ENCODE data around the gene NEK6. TPM values are rescaled to one million over a fixed set of nuclear protein-coding genes. Genes with fewer than 3 reads are reported as not detected.

The NEK6 gene
- total and polyA plus RNA-seq, 11 donors = 1.8 to 42.4 (median 6.4) TPM

DNA sequence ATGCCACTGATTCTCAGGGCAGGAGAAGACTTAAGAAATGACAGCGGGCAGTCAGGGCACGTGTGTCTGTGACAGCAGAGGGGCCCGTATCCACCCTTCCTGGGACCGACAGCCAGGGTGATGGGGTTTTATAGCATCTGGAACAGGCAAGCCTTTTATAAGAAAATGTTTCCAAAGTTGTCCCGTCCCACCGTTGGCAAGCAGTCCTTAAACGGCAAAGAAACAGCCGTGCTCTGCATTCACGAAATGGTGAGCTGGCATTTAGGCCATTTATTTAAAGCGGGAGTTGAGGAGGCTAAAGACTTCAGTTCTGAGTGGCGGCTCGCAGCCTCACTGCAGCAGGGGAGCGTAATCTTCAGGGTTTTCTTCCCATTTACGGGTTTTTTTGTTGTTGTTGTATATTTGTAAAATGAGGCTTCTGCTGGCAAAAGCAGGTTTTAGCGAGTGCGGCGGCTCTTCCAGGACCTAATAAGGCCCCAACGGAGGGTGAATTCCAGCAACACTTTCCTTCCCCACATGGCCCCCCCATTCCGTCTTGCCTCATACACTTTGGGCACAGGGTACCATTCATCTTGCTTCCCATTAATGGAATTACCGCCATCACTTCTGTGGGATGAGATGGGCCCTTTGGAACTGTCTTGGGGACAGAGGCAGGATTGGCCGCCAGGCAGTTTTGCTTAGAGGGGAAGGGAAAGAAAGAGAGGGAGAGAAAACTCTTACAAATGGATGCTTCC, 15.8 kb downstream of the NEK6 start:
- peaks cover 0 to 18% (median 0%) of the 10 kb centered on the region in 9 donors for H3K36me3 ChIP-seq
- peak overlapping the region in 1 of 12 donors; percentile 75 for H3K27ac ChIP-seq
- intact Hi-C loops (cut with DNase I) = no loop called here
- no peak overlapping the region for H3K4me3 ChIP-seq
- H3K9me3 ChIP-seq = no peaks in the 10 kb centered on the region
- TF ChIP-seq, protein P1, sequence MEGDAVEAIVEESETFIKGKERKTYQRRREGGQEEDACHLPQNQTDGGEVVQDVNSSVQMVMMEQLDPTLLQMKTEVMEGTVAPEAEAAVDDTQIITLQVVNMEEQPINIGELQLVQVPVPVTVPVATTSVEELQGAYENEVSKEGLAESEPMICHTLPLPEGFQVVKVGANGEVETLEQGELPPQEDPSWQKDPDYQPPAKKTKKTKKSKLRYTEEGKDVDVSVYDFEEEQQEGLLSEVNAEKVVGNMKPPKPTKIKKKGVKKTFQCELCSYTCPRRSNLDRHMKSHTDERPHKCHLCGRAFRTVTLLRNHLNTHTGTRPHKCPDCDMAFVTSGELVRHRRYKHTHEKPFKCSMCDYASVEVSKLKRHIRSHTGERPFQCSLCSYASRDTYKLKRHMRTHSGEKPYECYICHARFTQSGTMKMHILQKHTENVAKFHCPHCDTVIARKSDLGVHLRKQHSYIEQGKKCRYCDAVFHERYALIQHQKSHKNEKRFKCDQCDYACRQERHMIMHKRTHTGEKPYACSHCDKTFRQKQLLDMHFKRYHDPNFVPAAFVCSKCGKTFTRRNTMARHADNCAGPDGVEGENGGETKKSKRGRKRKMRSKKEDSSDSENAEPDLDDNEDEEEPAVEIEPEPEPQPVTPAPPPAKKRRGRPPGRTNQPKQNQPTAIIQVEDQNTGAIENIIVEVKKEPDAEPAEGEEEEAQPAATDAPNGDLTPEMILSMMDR (IDR thresholded peaks at IDR 0.05) = no peak
- ATAC-seq = no peak
- H3K4me1 ChIP-seq = peaks cover 0 to 66% (median 18%) of the 10 kb centered on the region in 12 donors
- H3K27me3 ChIP-seq = no peaks in the 10 kb centered on the region
- 87 to 94% (median 93%) methylated on average over 21 of the region's 21 CpGs for whole genome bisulfite sequencing, 4 donors
- DNase-seq = no peak

- no peak for TF ChIP-seq POLR2A (IDR thresholded peaks at IDR 0.05)
- TF ChIP-seq, protein P1 (IDR thresholded peaks at IDR 0.05) = no peak
- peak overlapping the region in 1 of 12 donors; percentile 75 for H3K27ac ChIP-seq
- peak in 1 of 4 donors; percentile 4 for ATAC-seq
Measured at GRCh38 chr9:124274226-124274625, 16.5 kb downstream of the NEK6 start.

DNA sequence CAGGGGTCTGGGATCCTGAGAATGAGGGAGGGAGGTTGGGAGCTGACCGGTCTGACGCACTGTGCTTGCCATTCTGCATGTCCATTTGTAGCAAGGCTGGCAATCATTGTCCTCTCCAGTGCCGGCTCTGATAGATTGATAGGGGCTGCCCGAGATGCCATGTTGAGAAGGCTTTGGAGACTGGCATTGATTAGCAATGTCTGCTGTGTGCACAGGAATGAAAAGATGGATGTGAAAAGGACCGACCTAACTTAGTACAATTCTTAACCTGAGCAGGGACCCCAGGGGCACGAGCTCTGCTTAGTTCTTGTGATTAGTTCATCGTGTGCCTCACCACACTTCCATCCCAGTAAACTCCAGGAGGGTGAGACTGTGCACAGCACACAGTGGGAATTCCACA, 17.0 kb downstream of the NEK6 start:
- DNase-seq (no peak), ATAC-seq (no peak)
- no peak overlapping the region for H3K27ac ChIP-seq
- TF ChIP-seq, protein P1 (IDR thresholded peaks at IDR 0.05) = no peak
- TF ChIP-seq POLR2A (IDR thresholded peaks at IDR 0.05) = no peak
- intact Hi-C loops (cut with DNase I) = no loop called here
- WGBS, 4 donors = 95 to 99% (median 97%) methylated on average over 7 of the region's 7 CpGs
- H3K27me3 ChIP-seq = no peaks in the 10 kb centered on the region
- H3K36me3 ChIP-seq = peaks cover 0 to 18% (median 0%) of the 10 kb centered on the region in 9 donors
- no peaks in the 10 kb centered on the region for H3K9me3 ChIP-seq
- peaks cover 0 to 76% (median 28%) of the 10 kb centered on the region in 12 donors for H3K4me1 ChIP-seq
- H3K4me3 ChIP-seq = no peak overlapping the region

More at GRCh38 chr9:124274226-124274625, 16.5 kb downstream of the NEK6 start:
- H3K4me3 ChIP-seq = no peak overlapping the region
- DNase-seq = no peak
- peaks cover 0 to 18% (median 0%) of the 10 kb centered on the region in 9 donors for H3K36me3 ChIP-seq
- intact Hi-C loops (cut with DNase I) = no loop called here
- WGBS, 4 donors = 89 to 95% (median 93%) methylated on average over 6 of the region's 6 CpGs
- H3K4me1 ChIP-seq = peaks cover 0 to 72% (median 23%) of the 10 kb centered on the region in 12 donors
- H3K9me3 ChIP-seq = no peaks in the 10 kb centered on the region
- H3K27me3 ChIP-seq = no peaks in the 10 kb centered on the region

GRCh38 chr9:124277420-124277819, 19.7 kb downstream of the NEK6 start:
- 88 to 91% (median 89%) methylated on average over 17 of the region's 17 CpGs for WGBS, 4 donors
- intact Hi-C loops (cut with DNase I) = no loop called here
- ATAC-seq = no peak

More at GRCh38 chr9:124277420-124277819, 19.7 kb downstream of the NEK6 start:
- Histone ChIP-seq H3K9me3 (no peaks in the 10 kb centered on the region), H3K27me3 (no peaks in the 10 kb centered on the region), H3K4me1 (peaks cover 13 to 76% (median 37%) of the 10 kb centered on the region in 12 donors), H3K27ac (no peak overlapping the region), H3K4me3 (no peak overlapping the region), H3K36me3 (peaks cover 0 to 5% (median 0%) of the 10 kb centered on the region in 9 donors)
- TF ChIP-seq, protein P1 (IDR thresholded peaks at IDR 0.05) = no peak
- TF ChIP-seq POLR2A (IDR thresholded peaks at IDR 0.05) = no peak
- no peak for DNase-seq
